Tibial nerve (tissue), 4 donors: ENCODE results near the gene NLRP10. TPM values are rescaled to one million over a fixed set of nuclear protein-coding genes. Genes with fewer than 3 reads are reported as not detected.

Experiments
- DNase-seq, 2 donors: peaks; one replicate each; pipeline ENCODE4 v3.0.0-alpha.2; 2019; ENCODE audit warnings: low spot score in 2 of 2
- H3K27ac ChIP-seq, 4 donors: fragments of 200-600 bp; sonication (generic) in 3 of 4; one replicate each; pipeline ENCODE4 v1.5.1; 2017 to 2019; ENCODE audit warnings: mild to moderate bottlenecking in 1 of 4
- H3K27me3 ChIP-seq, 2 donors: fragments of 200-600 bp; sonication (generic) in 1 of 2; one replicate each; pipeline versions ENCODE4 v1.5.1 to v1.6.0; 2017 to 2019
- H3K36me3 ChIP-seq, 3 donors: fragments of 200-600 bp; sonication (generic); one replicate each; pipeline ENCODE4 v1.5.1; 2018 to 2019
- H3K4me1 ChIP-seq, 4 donors: fragments of 200-600 bp; sonication (generic) in 3 of 4; one replicate each; pipeline ENCODE4 v1.5.1; 2017 to 2019
- H3K4me3 ChIP-seq, 4 donors: fragments of 200-600 bp; sonication (generic) in 3 of 4; one replicate each; pipeline ENCODE4 v1.5.1; 2017 to 2019; ENCODE audit warnings: mild to moderate bottlenecking in 1 of 4, moderate library complexity in 1 of 4
- H3K9me3 ChIP-seq, 4 donors: fragments of 200-600 bp; sonication (generic) in 3 of 4; one replicate each; pipeline ENCODE4 v1.5.1; 2017 to 2019
- CTCF ChIP-seq, 5 experiments: fragments of 200-600 bp in 3 of 5; fragments of 450-650 bp in 2 of 5; sonication (generic) in 3 of 5; IDR thresholded peaks; one replicate each; pipeline ENCODE4 v1.5.1; 2016 to 2019; ENCODE audit warnings: antibody characterized with exemption in 5 of 5, mild to moderate bottlenecking in 3 of 5, moderate library complexity in 2 of 5
- EP300 ChIP-seq, 2 donors: sonication (generic); formaldehyde crosslinking; IDR thresholded peaks; one replicate each; pipeline ENCODE4 v1.6.1; 2017; ENCODE audit warnings: antibody characterized with exemption in 2 of 2, mild to moderate bottlenecking in 1 of 2
- POLR2A ChIP-seq, 2 donors: fragments of 450-650 bp; IDR thresholded peaks; one replicate each; pipeline ENCODE4 v1.6.1; 2017; ENCODE audit warnings: antibody characterized with exemption in 2 of 2, mild to moderate bottlenecking in 2 of 2, moderate library complexity in 2 of 2
- WGBS, 2 donors: methylation state at CpG; one replicate each; pipeline ENCODE4 v1.1.5; 2018; 5-methylcytosine and 5-hydroxymethylcytosine counted together
- total RNA-seq, 4 donors: library from RNA; depleted of rRNA; stranded (reverse); fragments of >200 nt; gene quantifications; one replicate each; pipeline ENCODE4 v1.1.0, GENCODE V29; 2016

Gene NLRP10
- total RNA-seq, 4 donors from 2014 or later = 0.44 to 0.60 TPM; not detected in 2

- no peaks in the 10 kb centered on the region for H3K36me3 ChIP-seq
- DNase-seq = no peak
- no peaks in the 10 kb centered on the region for H3K4me1 ChIP-seq
- H3K4me3 ChIP-seq = no peak overlapping the region
- H3K27me3 ChIP-seq = no peaks in the 10 kb centered on the region
- WGBS, 2 donors = 74 to 80% methylated on average over 1 of the region's 1 CpG
- peaks cover 0 to 6% (median 0%) of the 10 kb centered on the region in 4 donors for H3K9me3 ChIP-seq
- no peak for TF ChIP-seq EP300 (IDR thresholded peaks at IDR 0.05)
- TF ChIP-seq CTCF (IDR thresholded peaks at IDR 0.05) = no peak
- TF ChIP-seq POLR2A (IDR thresholded peaks at IDR 0.05) = no peak
- no peak overlapping the region for H3K27ac ChIP-seq
Measured at GRCh38 chr11:7955191-7955590, 10.1 kb downstream of the NLRP10 start.

- Histone ChIP-seq H3K36me3 (no peaks in the 10 kb centered on the region), H3K9me3 (peaks cover 0 to 7% (median 0%) of the 10 kb centered on the region in 4 donors), H3K4me3 (no peak overlapping the region), H3K27ac (no peak overlapping the region), H3K27me3 (no peaks in the 10 kb centered on the region), H3K4me1 (no peaks in the 10 kb centered on the region)
- no peak for TF ChIP-seq CTCF (IDR thresholded peaks at IDR 0.05)
- no peak for TF ChIP-seq EP300 (IDR thresholded peaks at IDR 0.05)
- TF ChIP-seq POLR2A (IDR thresholded peaks at IDR 0.05) = no peak
- WGBS, 2 donors = 54 to 56% methylated on average over 1 of the region's 1 CpG
- DNase-seq = no peak
Measured at GRCh38 chr11:7949934-7950333, 15.3 kb downstream of the NLRP10 start.

DNA sequence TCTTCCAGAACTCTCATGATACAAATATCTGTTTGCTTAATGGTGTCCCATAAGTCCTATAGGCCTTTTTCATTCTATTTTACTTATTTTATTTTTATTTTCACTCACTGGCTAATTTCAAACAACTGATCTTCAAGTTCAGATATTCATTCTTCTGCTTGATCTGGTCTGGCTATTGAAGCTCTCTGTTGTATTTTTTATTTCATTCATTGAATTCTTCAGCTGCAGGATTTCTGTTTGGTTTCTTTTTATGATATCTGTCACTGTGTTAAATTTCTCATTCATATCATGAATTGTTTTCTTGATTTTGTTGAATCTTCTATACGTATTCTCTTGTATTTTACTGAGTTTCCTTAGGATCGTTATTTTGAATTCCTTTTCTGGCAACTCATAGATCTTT lies 21.1 kb downstream of the NLRP10 start:
- no peak for DNase-seq
- Histone ChIP-seq H3K9me3 (peaks cover 0 to 34% (median 7%) of the 10 kb centered on the region in 4 donors), H3K27me3 (no peaks in the 10 kb centered on the region), H3K4me3 (no peak overlapping the region), H3K4me1 (no peaks in the 10 kb centered on the region), H3K27ac (no peak overlapping the region), H3K36me3 (no peaks in the 10 kb centered on the region)
- no peak for TF ChIP-seq EP300 (IDR thresholded peaks at IDR 0.05)
- no peak for TF ChIP-seq POLR2A (IDR thresholded peaks at IDR 0.05)
- no peak for TF ChIP-seq CTCF (IDR thresholded peaks at IDR 0.05)
- WGBS, 2 donors = 84 to 88% methylated on average over 2 of the region's 2 CpGs

DNA sequence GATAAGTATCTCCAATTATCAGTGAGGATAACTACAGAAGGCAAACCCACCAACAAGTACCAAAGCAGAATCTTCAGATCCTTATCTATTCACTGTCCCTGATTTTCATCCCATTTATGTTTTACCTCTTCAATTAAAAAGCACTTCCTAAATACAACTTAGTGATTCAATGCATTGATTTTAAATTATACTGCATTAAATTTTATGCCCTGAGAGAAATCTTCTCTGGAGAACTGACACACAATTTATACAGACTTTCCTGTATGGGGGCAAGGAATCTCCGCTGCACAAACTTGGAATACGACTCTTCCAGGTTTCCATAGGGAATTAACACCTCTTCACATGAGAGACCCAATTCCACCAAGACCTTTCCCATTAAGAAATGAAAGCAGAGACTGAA lies 23.6 kb downstream of the NLRP10 start, which contains the start of gene OR10A3:
TSS of gene OR10A3 (minus strand) at position 101 of the 400 bp plus-strand sequence. CDS start 2,188 bp downstream, outside the sequence.
- TF ChIP-seq CTCF (IDR thresholded peaks at IDR 0.05) (no peak), POLR2A (IDR thresholded peaks at IDR 0.05) (no peak), EP300 (IDR thresholded peaks at IDR 0.05) (no peak)
- H3K27ac ChIP-seq = no peak within 1 kb of the TSS

GRCh38 chr11:7941146-7941545 lies 24.1 kb downstream of the NLRP10 start:
- Histone ChIP-seq H3K4me3 (no peak overlapping the region), H3K27ac (no peak overlapping the region), H3K27me3 (no peaks in the 10 kb centered on the region), H3K4me1 (no peaks in the 10 kb centered on the region), H3K36me3 (no peaks in the 10 kb centered on the region), H3K9me3 (peaks cover 0 to 34% (median 7%) of the 10 kb centered on the region in 4 donors)
- WGBS, 2 donors = 51 to 67% methylated on average over 5 of the region's 5 CpGs
- DNase-seq = no peak
- TF ChIP-seq EP300 (IDR thresholded peaks at IDR 0.05) (no peak), POLR2A (IDR thresholded peaks at IDR 0.05) (no peak), CTCF (IDR thresholded peaks at IDR 0.05) (no peak)

More for the DNA sequence above, 23.6 kb downstream of the NLRP10 start, which contains the start of gene OR10A3:
- H3K4me1 ChIP-seq = no peaks in the 10 kb centered on the region
- DNase-seq = no peak
- H3K27me3 ChIP-seq = no peaks in the 10 kb centered on the region
- WGBS, 2 donors = 83% methylated on average over 2 of the region's 2 CpGs
- H3K4me3 ChIP-seq = no peak within 1 kb of the TSS
- H3K9me3 ChIP-seq = peaks cover 0 to 34% (median 7%) of the 10 kb centered on the region in 4 donors
- H3K36me3 ChIP-seq = no peaks in the 10 kb centered on the region
